Germinal center (tissue), 1 donor: ENCODE data around the gene SCAF11.

ENCODE experiments used
- DNase-seq: peaks from one replicate; pipeline ENCODE4 v3.0.0; 2012; ENCODE audit warnings: mixed read lengths, low spot score

SCAF11 gene

DNA sequence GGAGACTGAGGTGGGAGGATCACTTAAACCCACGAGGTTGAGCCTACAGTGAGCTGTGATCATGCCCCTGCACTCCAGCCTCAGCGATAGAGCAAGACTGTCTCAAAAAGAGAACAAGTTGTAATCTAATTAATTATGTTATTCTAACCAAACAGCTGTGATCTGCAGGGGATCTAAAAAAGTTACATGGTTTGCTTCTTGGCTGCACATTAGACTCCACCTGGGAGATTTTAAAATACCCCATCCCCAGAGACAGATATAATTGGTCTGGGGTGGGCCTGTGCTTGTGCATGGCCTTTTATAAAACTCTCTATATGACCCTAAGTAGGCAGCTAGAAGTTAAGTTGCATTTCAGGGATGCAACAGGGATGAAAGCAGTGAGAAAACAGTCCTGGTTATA is 76.7 kb downstream of the SCAF11 start:
- DNase-seq, result peak; percentile 55

DNA sequence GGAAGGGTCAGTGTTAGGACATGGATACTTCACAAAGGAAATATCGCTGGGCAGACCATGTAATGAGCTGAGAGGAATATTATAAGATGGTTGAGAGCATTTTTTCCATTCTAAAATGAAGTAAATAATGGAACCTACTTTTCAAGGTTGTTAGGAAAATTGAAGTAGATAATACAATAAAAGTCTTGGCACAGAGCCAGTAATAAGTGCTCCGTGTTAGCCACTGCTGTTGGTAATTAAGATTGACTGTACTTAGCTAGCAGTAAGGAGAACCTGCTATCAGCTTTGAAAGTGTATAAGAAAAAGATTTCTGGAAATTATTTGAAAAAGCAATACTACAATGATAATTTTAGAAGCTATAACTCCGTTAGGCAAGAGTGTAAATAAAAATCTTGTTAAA is 77.6 kb downstream of the SCAF11 start:
- DNase-seq, result no peak

- no peak for DNase-seq
Observed at GRCh38 chr12:45909041-45909713, 81.2 kb downstream of the SCAF11 start.

GRCh38 chr12:45907955-45908354 is 82.4 kb downstream of the SCAF11 start:
- DNase-seq, result peak; percentile 50

DNA sequence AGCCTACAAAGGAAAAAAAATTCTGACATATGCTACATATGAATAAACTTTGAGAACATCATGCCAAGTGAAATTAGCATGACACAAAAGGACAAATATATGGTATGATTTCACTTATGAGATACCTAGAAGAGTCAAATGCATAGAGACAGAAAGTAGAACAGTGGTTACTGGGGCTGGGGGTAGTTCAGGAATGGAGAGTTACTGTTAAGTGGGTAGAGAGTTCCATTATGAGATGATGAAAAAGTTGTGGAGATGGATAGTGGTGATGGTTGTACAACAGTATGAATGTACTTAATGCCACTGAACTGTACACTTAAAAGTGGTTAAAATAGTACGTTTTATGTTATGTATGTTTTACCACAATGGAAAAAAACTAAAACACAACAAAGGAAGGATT is 92.3 kb downstream of the SCAF11 start:
- no peak for DNase-seq

DNA sequence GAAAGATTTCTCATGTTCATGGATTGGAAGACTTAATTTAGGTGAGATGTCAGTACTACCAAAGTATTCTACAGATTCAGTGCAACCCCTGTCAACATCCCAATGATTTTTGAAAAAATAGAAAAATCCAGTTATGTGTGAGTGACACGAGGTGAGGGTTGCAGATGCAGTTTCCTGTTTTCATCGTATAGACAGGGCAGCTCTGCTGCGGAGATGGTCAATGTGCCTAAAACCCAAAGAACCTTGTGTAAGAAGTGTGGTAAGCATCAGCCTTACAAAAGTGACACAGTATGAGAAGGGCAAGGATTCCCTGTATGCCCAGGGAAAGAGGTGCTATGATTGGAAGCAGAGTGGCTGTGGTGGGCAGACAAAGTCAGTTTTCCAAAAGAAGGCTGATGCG is 94.4 kb downstream of the SCAF11 start:
- DNase-seq, result no peak

DNA sequence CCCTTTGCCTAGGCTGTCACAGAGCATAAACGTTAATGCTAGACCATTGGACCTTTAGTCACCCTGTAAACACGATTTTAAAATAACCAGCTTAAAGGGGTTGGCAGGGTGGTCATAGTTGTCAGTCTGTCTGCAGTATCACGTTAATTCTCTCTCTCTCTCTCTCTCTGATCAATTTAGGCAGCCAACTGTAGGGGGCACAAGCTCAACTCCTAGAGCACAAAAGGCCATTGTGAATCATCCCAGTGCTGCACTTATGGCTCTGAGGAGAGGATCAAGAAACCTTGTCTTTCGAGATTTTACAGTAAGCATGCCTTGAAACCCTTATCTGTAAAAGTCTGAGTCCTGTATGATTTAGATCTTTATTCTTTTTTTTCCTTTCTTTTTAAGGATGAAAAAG is 97.1 kb downstream of the SCAF11 start:
- DNase-seq, result no peak

DNA sequence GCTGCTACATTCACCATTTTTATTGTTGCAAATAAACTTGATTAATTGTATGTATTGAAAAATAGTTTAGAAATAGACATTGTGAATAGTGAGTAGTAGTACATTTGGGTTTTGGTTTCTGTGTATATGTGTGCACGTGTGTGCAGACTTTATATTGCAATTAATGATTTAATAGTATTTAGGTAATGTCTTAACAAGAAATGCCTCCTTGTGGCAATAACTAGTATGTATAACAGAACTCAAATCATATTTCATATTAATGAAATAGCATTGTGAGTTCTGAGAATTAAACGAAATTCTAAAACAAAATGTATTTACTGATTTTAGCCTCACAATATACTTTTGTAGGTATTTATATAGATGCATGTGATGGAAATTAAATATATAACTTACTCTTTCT is 100.1 kb downstream of the SCAF11 start:
- DNase-seq, result no peak

DNA sequence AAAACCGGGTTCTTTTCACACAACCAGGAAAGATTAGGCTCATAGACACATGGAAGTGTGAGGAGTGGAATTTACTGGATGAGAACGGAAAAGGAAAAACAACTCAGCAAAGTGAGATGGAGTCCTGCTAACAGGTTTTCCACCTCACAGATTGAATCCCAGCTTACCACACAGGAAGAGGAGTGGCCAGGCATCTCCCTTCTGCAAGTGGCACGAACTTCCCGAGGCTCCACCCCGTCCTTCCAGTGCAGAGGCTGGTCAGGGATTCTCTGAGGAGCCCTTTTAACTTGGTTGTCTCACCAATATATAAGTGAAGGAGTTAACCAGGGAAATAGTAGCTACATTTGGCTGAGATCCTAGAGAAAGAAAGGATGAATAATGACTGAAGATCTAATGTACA is 102.8 kb downstream of the SCAF11 start:
- no peak for DNase-seq

GRCh38 chr12:45886685-45887084 is 103.7 kb downstream of the SCAF11 start:
- DNase-seq, result no peak

GRCh38 chr12:45883187-45883586 is 107.2 kb downstream of the SCAF11 start:
- DNase-seq, result no peak

DNA sequence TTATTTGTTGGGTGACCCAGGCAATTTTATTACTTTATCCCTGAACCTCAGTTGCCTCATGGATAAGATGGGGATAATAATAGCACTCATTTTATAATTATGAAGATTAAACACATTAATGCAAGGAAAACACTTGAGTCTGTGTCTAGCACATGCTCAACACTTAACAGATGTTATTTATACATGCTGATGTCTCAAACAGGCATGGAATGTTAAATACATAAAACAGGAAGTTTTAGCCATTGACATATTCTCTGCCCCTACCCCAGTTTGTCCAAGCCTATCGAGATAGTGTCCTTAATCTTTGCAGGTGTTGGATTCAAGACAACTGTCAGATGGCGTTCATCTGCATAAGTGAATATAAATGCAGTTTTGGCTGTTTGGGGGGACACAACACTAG is 109.8 kb downstream of the SCAF11 start:
- DNase-seq, result no peak

- no peak for DNase-seq
Observed at GRCh38 chr12:45879363-45879895, 110.9 kb downstream of the SCAF11 start.

DNA sequence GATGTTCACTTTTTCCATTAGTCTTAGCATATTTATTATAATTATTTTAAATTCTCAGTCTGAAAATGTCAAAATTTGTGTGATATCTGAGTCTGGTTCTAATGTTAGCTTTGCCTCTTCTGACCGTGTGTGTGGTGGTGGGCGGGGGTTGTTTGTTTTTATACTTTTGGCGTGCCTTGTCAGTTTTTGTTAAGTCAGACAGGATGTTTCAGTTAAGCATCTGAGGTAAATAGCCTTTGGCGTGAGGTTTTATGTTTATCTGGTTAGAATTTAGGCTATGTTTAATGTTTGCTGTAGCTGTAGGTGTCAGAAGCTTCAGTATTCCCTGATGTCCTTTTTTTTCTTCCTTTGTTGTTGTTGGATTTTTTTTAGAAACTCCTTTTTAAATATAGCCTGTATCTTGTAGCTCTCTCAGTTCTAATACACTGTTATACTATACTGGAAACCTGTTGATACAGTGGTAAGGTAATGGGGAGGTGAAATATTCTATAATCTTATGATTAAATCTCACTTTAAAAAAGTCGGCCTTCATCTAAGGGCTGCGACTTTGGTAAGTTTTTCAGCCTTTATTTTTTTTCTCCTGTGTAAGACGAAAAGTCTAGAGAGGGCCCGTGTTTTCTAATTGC is 111.6 kb downstream of the SCAF11 start:
- DNase-seq, result no peak

GRCh38 chr12:45877069-45877468 is 113.3 kb downstream of the SCAF11 start:
- DNase-seq, result no peak

- no peak for DNase-seq
Observed at GRCh38 chr12:45872446-45872845, 117.9 kb downstream of the SCAF11 start.
